CD14-positive monocyte (primary cell): ENCODE data around the gene SLC17A4. TPM values are rescaled to one million over a fixed set of nuclear protein-coding genes. Genes with fewer than 3 reads are reported as not detected.

ENCODE experiments used
- DNase-seq, 3 donors: peaks; one replicate each; pipeline ENCODE4 v3.0.0-alpha.2; 2011 to 2022
- H2AFZ ChIP-seq: 2 replicates; pipeline ENCODE4 v1.6.0; 2012; ENCODE audit warnings: mild to moderate bottlenecking, low read depth, low read length, inconsistent platforms; ENCODE audit not compliant: insufficient read depth, poor library complexity, severe bottlenecking
- H3K27ac ChIP-seq, 2 donors: 1 replicate in 1 of 2; 2 replicates in 1 of 2; pipeline ENCODE4 v1.5.1; 2012 to 2013; ENCODE audit warnings: low read length in 2 of 2, control low read depth in 1 of 2, inconsistent platforms in 1 of 2, low read depth in 1 of 2, mild to moderate bottlenecking in 1 of 2
- H3K27me3 ChIP-seq, 2 donors: one replicate each; pipeline versions ENCODE4 v1.6.0 to v1.6.1; 2011 to 2013; ENCODE audit warnings: low read length in 2 of 2; ENCODE audit not compliant: control insufficient read depth in 2 of 2, insufficient read depth in 2 of 2
- H3K36me3 ChIP-seq, 2 donors: replicated peaks in 1 of 2; 1 replicate in 1 of 2; 2 replicates in 1 of 2; pipeline versions ENCODE4 v1.5.1 to v1.6.1; 2012 to 2013; ENCODE audit warnings: low read length in 2 of 2, control low read depth in 1 of 2, inconsistent platforms in 1 of 2, mild to moderate bottlenecking in 1 of 2; ENCODE audit not compliant: insufficient read depth in 2 of 2, control insufficient read depth in 1 of 2
- H3K4me1 ChIP-seq, 2 donors: 1 replicate in 1 of 2; 2 replicates in 1 of 2; pipeline versions ENCODE4 v1.5.1 to v1.6.1; 2012 to 2013; ENCODE audit warnings: low read length in 2 of 2, control low read depth in 1 of 2, inconsistent platforms in 1 of 2, mild to moderate bottlenecking in 1 of 2, moderate library complexity in 1 of 2; ENCODE audit not compliant: insufficient read depth in 2 of 2, control insufficient read depth in 1 of 2
- H3K4me2 ChIP-seq: replicated peaks from 2 replicates; pipeline ENCODE3; 2012; ENCODE audit warnings: low read length, moderate library complexity, mild to moderate bottlenecking; ENCODE audit not compliant: poor library complexity, severe bottlenecking; ENCODE audit errors: extremely low read depth
- H3K4me3 ChIP-seq, 3 experiments: fragments of 200-600 bp in 1 of 3; sonication (generic) in 1 of 3; replicated peaks in 1 of 3; 1 replicate in 2 of 3; 2 replicates in 1 of 3; pipeline ENCODE4 v1.5.1; 2011 to 2013; ENCODE audit warnings: low read length in 3 of 3, mild to moderate bottlenecking in 3 of 3, control low read depth in 2 of 3, low read depth in 2 of 3, inconsistent platforms in 1 of 3, moderate library complexity in 1 of 3
- H3K79me2 ChIP-seq: 2 replicates; pipeline ENCODE4 v1.6.0; 2012; ENCODE audit warnings: mild to moderate bottlenecking, control low read depth, inconsistent platforms, low read length, moderate library complexity; ENCODE audit not compliant: insufficient read depth
- H3K9ac ChIP-seq: 2 replicates; pipeline ENCODE4 v1.6.0; 2017; ENCODE audit warnings: low read length, mild to moderate bottlenecking; ENCODE audit not compliant: insufficient read depth, poor library complexity, severe bottlenecking
- H3K9me3 ChIP-seq, 2 donors: replicated peaks in 1 of 2; 1 replicate in 1 of 2; 2 replicates in 1 of 2; pipeline versions ENCODE4 v1.5.1 to v1.6.1; 2012 to 2013; ENCODE audit warnings: low read length in 2 of 2, control low read depth in 1 of 2; ENCODE audit not compliant: control insufficient read depth in 1 of 2, insufficient read depth in 1 of 2
- H4K20me1 ChIP-seq: 2 replicates; pipeline ENCODE4 v1.6.0; 2012; ENCODE audit warnings: mild to moderate bottlenecking, low read length, control low read depth, moderate library complexity; ENCODE audit not compliant: insufficient read depth
- H3K27ac Mint-ChIP-seq, 7 donors: one replicate each; pipeline ENCODE4 v1.8.0; 2020; ENCODE audit warnings: mild to moderate bottlenecking in 7 of 7, mixed read lengths in 7 of 7, moderate library complexity in 6 of 7, inconsistent platforms in 2 of 7
- H3K27me3 Mint-ChIP-seq, 3 donors: one replicate each; pipeline ENCODE4 v1.8.0; 2021 to 2022; ENCODE audit warnings: low read depth in 3 of 3, mild to moderate bottlenecking in 3 of 3, mixed read lengths in 3 of 3, moderate library complexity in 3 of 3, inconsistent platforms in 1 of 3
- H3K36me3 Mint-ChIP-seq, 2 donors: one replicate each; pipeline ENCODE4 v1.8.0; 2020; ENCODE audit warnings: mixed read lengths in 2 of 2, inconsistent platforms in 1 of 2, mild to moderate bottlenecking in 1 of 2
- H3K4me1 Mint-ChIP-seq: one replicate; pipeline ENCODE4 v1.8.0; 2020; ENCODE audit warnings: mild to moderate bottlenecking, mixed read lengths
- H3K4me3 Mint-ChIP-seq, 2 donors: one replicate each; pipeline ENCODE4 v1.8.0; 2020; ENCODE audit warnings: mild to moderate bottlenecking in 2 of 2, mixed read lengths in 2 of 2, moderate library complexity in 1 of 2
- H3K9me3 Mint-ChIP-seq, 7 donors: one replicate each; pipeline ENCODE4 v1.8.0; 2020 to 2022; ENCODE audit warnings: mixed read lengths in 7 of 7, mild to moderate bottlenecking in 6 of 7, moderate library complexity in 6 of 7, inconsistent platforms in 2 of 7
- CTCF ChIP-seq: fragments of 200-600 bp; IDR thresholded peaks from one replicate; pipeline ENCODE4 v1.8.0; 2022; ENCODE audit warnings: antibody characterized with exemption, mild to moderate bottlenecking
- WGBS: methylation state at CpG from one replicate; pipeline ENCODE4 v1.1.5; 2013; ENCODE audit warnings: missing lambda C conversion rate; ENCODE audit not compliant: insufficient coverage; 5-methylcytosine and 5-hydroxymethylcytosine counted together
- intact Hi-C, 2 donors: fragments of 100-400 bp; cut with micrococcal nuclease; formaldehyde crosslinking; loops; one replicate each; pipeline versions ENCODE4 v1.15.0 to v1.15.1; 2023
- polyA plus RNA-seq, 3 donors: library from polyadenylated mRNA; depleted of rRNA in 1 of 3; unstranded in 2 of 3; stranded (reverse) in 1 of 3; fragments of 300-500 nt in 2 of 3; fragments of >200 nt in 1 of 3; fragmentation: Illumina TruSeq in 2 of 3; gene quantifications; 1 replicate in 2 of 3; 2 replicates in 1 of 3; pipeline ENCODE4 v1.2.3, GENCODE V29; 2012 to 2021

SLC17A4 gene
- polyA plus RNA-seq, 3 donors, result not detected

GRCh38 chr6:25726122-25726911, 28.2 kb upstream of the SLC17A4 start:
- TF ChIP-seq CTCF, result no peak
- Mint-ChIP-seq H3K4me1 (no peaks in the 10 kb centered on the region), H3K4me3 (no peak overlapping the region), H3K36me3 (no peaks in the 10 kb centered on the region), H3K27ac (no peak overlapping the region), H3K27me3 (peaks cover 0 to 7% (median 0%) of the 10 kb centered on the region in 3 donors), H3K9me3 (peaks cover 0 to 14% (median 0%) of the 10 kb centered on the region in 7 donors)
- no peaks in the 10 kb centered on the region for H3K36me3 ChIP-seq
- no peaks in the 10 kb centered on the region for H3K79me2 ChIP-seq
- H3K4me1 ChIP-seq, result no peaks in the 10 kb centered on the region
- peaks cover 0 to 6% of the 10 kb centered on the region in 2 donors for H3K27me3 ChIP-seq
- no peak for DNase-seq
- intact Hi-C loops, result no loop called here
- no peaks in the 10 kb centered on the region for H4K20me1 ChIP-seq
- no peak overlapping the region for H3K27ac ChIP-seq
- H3K4me3 ChIP-seq, result no peak overlapping the region
- no peak overlapping the region for H2AFZ ChIP-seq
- no peak overlapping the region for H3K4me2 ChIP-seq
- 96% methylated on average over 27 of the region's 37 CpGs for WGBS
- no peaks in the 10 kb centered on the region for H3K9me3 ChIP-seq
- no peak overlapping the region for H3K9ac ChIP-seq

GRCh38 chr6:25727028-25727427, 27.5 kb upstream of the SLC17A4 start:
- Mint-ChIP-seq H3K9me3 (peaks cover 0 to 19% (median 5%) of the 10 kb centered on the region in 7 donors), H3K27ac (no peak overlapping the region), H3K4me3 (no peak overlapping the region), H3K36me3 (no peaks in the 10 kb centered on the region), H3K4me1 (no peaks in the 10 kb centered on the region), H3K27me3 (peaks cover 0 to 8% (median 4%) of the 10 kb centered on the region in 3 donors)
- H3K4me3 ChIP-seq, result no peak overlapping the region
- no peaks in the 10 kb centered on the region for H3K36me3 ChIP-seq
- H4K20me1 ChIP-seq, result no peaks in the 10 kb centered on the region
- no peak overlapping the region for H3K9ac ChIP-seq
- H3K27ac ChIP-seq, result no peak overlapping the region
- H3K27me3 ChIP-seq, result peaks cover 0 to 8% of the 10 kb centered on the region in 2 donors
- no peak for TF ChIP-seq CTCF
- 91% methylated on average over 13 of the region's 14 CpGs for WGBS
- H3K4me2 ChIP-seq, result no peak overlapping the region
- DNase-seq, result no peak
- no peak overlapping the region for H2AFZ ChIP-seq
- H3K79me2 ChIP-seq, result no peaks in the 10 kb centered on the region
- peaks cover 0 to 4% of the 10 kb centered on the region in 2 donors for H3K9me3 ChIP-seq
- H3K4me1 ChIP-seq, result no peaks in the 10 kb centered on the region
- intact Hi-C loops, result no loop called here
